ENCODE measurements around the gene EMX1.

The EMX1 gene

GRCh38 chr2:72917138-72917876 is at the start of gene EMX1:
EMX1 (plus strand) TSS chr2:72917519; CDS start chr2:72917853, 334 bp downstream.
- DNase-seq: peak; percentile 68 to 73

GRCh38 chr2:72871060-72871459 is 46.3 kb upstream of the EMX1 start:
- no peak for DNase-seq

GRCh38 chr2:72871880-72872279 is 45.4 kb upstream of the EMX1 start:
- no peak for DNase-seq

GRCh38 chr2:72883356-72883962 is 33.9 kb upstream of the EMX1 start:
- no peak for DNase-seq

GRCh38 chr2:72886505-72887031 is 30.8 kb upstream of the EMX1 start:
- DNase-seq: no peak

GRCh38 chr2:72887032-72887739 is 30.1 kb upstream of the EMX1 start, which contains the start of gene SPR:
SPR (plus strand) TSS chr2:72887408; CDS start chr2:72887433, 25 bp downstream.
- DNase-seq: peak; percentile 83 to 86

- peak; percentile 78 to 80 for DNase-seq
Measured at GRCh38 chr2:72887740-72888437, 29.4 kb upstream of the EMX1 start.

GRCh38 chr2:72888438-72889202 is 28.7 kb upstream of the EMX1 start:
- DNase-seq: no peak

- no peak for DNase-seq
Measured at GRCh38 chr2:72889991-72890390, 27.3 kb upstream of the EMX1 start.

- DNase-seq: no peak
Measured at GRCh38 chr2:72891091-72891818, 26.1 kb upstream of the EMX1 start.

- peak; percentile 60 to 72 for DNase-seq
Measured at GRCh38 chr2:72892506-72893173, 24.7 kb upstream of the EMX1 start.

GRCh38 chr2:72893594-72894319 is 23.6 kb upstream of the EMX1 start:
- peak; percentile 53 to 70 for DNase-seq

- no peak for DNase-seq
Measured at GRCh38 chr2:72894514-72894913, 22.8 kb upstream of the EMX1 start.

- no peak for DNase-seq
Measured at GRCh38 chr2:72895154-72895553, 22.2 kb upstream of the EMX1 start.

- no peak for DNase-seq
Measured at GRCh38 chr2:72895759-72896281, 21.5 kb upstream of the EMX1 start.

GRCh38 chr2:72896446-72896845 is 20.9 kb upstream of the EMX1 start:
- no peak for DNase-seq

- no peak for DNase-seq
Measured at GRCh38 chr2:72897785-72898584, 19.3 kb upstream of the EMX1 start.

GRCh38 chr2:72898585-72898906 is 18.8 kb upstream of the EMX1 start:
- no peak for DNase-seq

GRCh38 chr2:72900191-72900825 is 17.0 kb upstream of the EMX1 start:
- no peak for DNase-seq

Data from activated T-cell treated with anti-CD3 and anti-CD28 coated beads, Interleukin-2, amount 50 U/mL, for 48 hours (primary cell).